NCI-H2196 treated with DMSO at 0.1 percent for 48 hours (cell line): Measurements from ENCODE around the gene PI4KB.
"Not testable (repeated sequence)": the region's sequence is repeated elsewhere in the genome, so short reads cannot be mapped to it uniquely, and the experiment has no call there.

Source experiments
- DNase-seq: peaks from one replicate; lab custom pipeline; 2025; ENCODE audit not compliant: unreplicated experiment; lab: John Stamatoyannopoulos, UW

The PI4KB gene

DNA sequence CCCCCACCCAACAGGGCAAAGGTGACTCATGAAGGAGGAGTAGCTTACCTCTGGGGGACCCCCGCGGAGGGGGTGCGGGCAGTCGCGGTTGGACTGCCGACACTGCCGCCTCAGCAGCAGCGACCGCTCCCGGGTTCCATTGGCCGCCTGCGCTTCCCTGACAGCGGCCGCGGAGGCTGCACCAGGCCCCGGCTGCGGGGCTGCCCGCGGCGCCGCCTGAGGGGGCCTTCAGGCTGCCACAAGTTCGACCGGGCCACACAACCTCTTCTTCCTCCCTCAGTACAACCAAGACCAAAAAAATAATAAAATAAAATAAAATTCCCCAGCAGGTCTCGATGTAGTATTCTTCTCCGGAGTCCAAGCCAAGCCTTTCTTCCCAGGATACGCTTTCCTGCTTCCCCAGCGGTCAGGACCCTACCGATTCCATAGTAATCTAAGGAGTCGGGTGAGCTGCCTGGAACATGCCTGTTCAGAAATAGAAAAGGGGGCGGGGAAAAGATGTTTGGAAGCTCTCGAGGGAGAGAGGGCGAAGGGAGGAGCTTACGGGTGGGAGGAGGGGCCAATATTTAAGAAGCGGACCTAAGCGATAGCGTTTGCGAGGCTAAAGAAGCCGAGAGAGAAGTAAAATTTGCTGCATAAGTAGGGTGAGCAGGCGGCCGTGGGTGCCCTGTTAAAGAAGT is at the start of gene PI4KB:
PI4KB (minus strand) TSS at position 194 of the 680 bp plus-strand sequence. CDS start 10,935 bp downstream, outside the sequence.
- peak; percentile 94 for DNase-seq

DNA sequence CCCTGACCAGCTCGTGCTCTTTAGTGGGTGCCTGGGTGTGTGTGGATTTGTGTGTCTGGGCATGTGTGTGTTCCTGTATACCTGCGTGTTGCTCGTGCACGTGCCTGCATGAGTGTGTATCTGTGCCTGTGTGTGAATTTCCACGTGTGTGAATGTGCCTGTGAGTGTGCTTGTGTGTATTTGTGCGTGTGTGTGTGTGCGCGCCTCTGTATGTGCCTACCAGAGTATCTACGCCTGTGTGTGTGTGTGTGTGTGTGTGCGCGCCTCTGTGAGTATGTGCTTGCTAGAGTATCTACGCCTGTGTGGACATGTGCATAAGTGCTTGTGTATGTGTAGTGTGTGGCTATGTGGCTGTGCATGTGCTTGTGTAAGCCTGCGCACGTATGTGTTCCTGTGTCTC is 46.0 kb upstream of the PI4KB start:
- DNase-seq, result no peak

DNA sequence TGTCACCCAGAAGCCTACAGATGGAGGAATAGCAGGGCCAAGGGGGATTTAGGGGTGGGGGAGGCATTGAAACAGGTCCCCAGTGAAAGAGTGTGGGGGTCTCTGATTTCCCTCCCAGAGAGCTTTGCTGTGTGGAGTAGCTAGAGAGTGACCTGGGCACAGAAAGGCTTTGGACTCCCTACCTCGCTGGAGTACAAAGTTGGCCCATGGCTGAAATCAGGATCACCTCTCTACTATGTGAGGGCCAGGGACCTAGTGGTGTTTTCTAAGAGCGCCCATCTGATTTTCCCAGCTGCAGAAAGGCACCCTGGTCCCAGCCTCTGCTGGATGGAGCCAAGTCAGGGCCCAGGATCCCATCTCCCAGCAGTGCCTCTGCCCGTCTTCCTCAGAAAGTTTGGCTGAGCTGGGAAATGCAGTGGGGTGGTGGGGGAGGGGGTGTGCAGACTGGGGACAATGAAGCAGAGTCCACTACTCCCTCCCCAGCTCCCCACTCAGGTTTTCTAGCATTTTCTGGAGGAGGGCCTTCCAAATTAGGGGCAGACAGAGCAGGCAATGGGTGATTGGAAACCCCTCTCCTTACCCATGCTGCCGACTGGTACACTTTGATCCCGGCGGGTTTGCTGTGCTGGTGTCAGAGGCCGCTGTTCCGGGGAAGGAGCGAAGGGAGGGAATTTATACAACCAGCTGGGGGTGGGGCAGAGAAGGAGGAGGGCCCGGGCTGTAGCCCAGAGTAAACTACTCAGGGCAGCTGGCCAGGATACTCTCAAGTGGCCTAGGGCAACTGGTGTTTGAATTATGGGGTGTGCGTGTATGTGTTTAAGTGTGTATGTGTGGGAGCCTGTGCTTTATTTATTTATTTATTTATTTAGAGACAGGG is 45.1 kb upstream of the PI4KB start, which contains the start of gene SELENBP1:
SELENBP1 (minus strand) TSS at position 648 of the 877 bp plus-strand sequence; CDS start at position 584, 64 bp downstream.
- peak; percentile 89 for DNase-seq

DNA sequence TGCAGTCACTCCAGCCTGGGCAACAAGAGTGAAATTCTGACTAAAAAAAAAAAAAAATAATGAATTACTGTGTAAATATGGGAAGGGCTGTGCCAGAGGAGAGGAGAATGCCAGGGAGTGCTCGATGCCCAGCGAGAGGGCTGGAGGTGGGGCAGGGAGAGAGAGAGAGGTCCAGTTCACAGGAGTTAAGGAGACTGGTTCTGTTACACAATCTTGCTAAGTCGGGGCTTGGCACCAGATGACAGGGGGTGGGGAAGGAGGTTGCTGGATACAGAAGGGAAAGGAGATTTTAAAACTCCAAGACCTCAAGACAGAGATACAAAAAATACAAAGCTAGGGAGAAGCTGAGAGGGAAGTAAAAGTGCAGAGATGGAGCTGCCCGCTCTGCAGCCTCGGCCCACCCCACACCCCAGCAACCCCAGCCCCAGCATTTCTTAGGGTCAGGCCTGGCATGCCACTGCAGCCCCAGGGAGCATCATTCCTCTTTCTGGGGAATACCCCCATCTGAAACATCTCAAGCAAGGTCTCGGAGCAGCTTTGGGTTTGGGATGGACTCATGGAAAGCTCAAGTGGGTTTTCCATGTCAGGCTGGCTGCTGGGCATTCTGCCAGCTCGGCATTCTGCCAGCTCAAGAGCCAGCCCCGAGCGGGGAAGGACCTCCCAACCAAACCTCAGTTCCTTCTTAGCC is 44.3 kb upstream of the PI4KB start:
- peak; percentile 60 for DNase-seq

DNA sequence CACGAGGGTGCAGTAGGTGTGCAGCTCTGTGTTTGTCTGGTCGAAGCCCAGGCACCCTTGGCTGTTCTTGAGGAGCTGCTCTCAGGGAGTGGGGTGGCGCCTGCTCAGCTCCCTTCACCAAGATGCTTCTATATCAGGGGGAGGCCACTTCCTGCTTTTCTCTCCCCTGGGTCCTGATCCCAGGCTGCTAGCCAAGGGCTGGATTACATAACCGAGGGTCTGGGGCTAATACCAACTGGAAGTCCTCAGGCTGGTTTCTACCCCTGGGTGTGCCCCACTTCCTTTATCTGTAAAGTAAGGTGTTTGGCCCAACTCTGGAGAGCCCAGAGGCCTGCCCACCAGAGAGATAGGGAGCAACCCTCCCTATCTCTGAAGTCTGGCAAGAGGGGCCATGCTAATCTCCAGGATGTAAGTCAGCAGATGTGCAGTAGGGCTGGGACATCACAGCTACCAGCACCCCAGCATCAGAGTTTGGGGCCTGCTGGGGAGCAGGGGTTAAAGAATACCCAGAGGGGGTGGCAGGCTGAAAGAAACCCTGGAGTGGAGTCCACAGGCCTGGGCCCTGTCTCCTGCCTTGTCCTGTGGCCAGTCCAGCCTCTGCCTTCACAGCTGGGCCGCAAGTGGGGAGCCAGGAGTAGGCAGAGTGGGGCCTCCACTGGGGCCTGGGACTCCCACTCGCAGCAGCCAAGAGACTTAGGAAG is 43.1 kb upstream of the PI4KB start:
- DNase-seq, result no peak

DNA sequence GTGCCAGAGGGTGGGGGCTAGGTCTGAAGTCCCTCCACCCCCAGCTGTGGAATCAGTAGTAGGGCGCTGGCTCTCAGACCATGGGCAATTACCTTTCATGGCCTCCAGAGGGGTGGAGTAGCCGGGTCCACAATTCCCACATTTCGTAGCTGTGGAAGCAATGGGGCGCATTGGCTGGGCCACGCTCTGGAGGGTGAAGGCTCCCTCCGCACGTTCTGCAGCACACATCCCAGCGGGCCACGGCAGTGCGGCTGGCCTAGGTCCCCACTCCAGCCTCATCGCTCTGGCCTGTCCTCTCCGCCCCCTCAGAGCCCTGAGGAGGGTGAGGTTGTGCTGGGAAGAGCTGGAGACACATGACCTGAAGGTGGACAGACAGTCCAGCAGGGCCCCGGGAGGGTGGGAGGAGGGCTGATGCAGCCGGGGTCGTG is 42.4 kb upstream of the PI4KB start:
- no peak for DNase-seq

DNA sequence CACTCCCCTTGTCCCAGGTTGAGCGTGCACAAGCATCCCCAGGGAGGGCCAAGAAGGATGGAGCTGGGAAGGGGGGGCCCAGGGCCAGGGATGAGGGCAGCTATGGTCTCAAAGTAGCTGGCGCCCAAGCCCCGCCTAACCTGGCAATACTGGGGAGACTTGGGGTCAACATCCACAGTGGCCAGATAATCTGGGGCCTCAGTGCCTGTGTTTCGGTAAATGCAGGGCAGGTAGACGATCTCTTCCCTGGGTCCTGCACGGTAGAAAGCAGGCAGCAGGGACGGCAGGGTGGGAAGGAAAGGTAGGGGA is 42.0 kb upstream of the PI4KB start:
- DNase-seq, result no peak

DNA sequence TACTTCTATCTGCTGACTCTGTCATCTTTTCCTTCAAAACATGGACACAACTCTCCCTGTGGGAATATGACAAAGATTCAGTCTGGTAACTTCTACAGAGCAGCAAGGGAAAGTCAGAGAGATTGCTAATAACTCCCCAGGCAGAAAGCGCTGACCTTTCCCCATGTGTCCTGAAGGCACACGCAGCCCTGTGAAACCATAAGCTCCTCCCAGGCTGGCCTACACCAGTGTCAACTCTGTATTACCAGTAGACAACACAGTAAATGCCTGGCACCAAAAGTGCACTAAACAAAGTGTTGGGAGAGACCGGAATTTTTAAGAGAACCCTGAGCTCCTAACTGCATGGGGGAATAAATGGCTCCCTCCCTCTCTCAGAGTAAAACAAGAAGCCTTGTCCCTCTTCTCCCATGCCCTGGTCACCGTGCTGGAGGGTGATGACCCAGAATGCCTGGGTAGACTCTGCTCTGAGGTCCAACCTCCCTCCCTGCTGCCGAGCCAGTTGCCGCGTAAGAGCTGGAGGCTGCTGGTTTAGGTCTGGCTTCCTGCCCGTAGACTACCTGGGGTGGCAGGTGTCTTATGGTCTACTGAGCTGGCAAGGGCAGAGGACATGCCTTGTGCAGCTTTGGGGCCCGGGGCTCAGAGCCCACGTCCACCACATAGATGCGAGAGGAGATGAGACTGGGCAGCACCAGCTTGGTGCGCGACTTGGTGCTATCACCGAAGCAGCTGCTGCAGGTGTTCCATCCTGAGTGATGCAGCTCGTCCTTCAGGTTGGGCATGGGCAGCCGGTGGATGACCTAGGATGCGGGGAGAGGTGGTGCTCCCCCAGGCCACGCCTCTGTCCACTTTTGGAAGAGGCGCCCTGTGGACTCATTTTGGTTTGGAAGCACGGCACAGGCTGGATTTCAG is 41.4 kb upstream of the PI4KB start:
- DNase-seq, result peak; percentile 66

DNA sequence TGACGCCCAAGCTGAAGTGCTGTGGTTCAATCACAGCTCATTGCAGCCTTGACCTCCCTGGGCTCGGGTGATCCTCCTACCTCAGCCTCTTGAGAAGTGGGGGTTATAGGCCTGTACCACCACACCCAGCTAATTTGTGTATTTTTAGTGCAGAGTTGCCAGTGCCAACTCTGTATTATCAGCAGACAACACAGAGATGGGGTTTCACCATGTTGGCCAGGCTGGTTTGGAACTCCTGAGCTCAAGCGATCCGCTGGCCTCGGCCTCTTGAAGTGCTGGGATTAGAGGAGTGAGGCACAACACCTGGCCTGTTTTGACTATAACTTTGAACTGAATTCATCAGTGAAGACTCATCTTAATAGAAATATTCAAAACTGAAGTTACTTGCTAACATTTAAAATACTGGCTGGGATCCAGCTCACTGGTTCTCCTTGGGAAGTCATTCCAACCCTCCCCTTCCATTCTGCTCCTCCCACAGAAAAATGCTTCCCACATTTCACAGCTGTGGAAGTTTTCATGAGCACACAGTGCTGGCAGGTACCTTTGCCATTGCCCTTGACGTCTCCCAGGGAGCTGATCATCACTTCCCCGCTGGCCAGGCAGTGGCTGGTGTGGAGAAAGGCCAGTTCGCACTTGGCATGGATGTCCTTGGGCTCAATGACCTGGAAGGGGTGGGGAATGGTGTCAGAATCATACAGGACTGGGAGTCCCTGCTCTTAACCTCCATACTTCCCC is 40.6 kb upstream of the PI4KB start:
- no peak for DNase-seq

DNA sequence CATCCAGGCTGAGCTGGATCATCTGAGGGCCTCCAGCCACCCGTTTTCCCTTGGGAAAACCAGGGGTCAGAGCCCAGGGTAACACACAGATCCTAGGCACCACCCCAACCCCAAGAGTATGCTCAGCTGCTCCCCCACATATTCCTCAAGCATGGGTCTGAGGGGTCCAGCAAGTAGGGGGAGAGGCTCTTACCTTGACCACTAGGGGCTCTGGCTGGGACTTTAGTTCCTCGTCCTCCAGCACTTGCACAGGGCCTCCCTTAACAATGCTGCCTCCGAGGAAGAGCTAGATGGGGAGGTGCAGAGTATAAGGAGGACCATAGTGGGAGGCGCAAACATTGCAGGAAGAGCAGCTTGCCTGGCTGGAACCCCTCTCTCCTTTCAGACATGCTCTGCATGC is 37.8 kb upstream of the PI4KB start:
- no peak for DNase-seq

DNA sequence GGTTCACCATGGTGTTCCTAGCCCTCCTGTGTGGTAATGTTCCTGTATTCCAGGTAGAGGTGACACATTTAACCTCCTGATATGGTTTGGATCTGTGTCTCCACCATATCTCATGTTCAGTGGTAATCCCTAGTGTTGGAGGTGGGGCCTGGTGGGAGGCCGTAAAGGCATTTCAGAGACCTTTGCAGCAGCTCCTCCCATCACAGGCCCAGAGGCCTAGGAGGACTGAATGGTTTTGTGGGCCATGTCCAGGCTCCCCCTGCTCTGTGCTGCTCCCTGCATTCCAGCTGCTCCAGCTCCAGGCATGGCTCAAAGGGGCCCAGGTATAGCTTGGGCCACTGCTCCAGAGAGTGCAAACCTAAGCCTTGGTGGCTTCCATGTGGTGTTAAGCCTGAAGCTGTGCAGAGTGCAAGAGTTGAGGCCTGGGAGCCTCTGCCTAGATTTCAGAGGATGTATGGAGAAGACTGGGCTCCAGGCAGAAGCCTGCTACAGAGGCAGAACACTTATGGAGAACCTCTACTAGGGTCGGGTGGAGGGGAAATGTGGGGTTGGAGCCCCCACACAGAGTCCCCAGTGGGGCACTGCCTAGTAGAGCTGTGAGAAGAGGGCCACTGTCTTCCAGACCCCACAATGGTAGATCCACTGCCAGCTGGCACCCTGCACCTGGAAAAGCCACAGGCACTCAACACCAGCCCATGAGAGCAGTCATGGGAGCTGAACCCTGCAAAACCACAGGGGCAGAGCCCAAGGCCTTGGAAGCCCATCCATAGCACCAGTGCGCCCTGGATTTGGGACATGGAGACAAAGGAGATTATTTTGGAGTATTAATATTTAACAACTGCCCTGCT is 35.3 kb upstream of the PI4KB start:
- DNase-seq, result no peak

DNA sequence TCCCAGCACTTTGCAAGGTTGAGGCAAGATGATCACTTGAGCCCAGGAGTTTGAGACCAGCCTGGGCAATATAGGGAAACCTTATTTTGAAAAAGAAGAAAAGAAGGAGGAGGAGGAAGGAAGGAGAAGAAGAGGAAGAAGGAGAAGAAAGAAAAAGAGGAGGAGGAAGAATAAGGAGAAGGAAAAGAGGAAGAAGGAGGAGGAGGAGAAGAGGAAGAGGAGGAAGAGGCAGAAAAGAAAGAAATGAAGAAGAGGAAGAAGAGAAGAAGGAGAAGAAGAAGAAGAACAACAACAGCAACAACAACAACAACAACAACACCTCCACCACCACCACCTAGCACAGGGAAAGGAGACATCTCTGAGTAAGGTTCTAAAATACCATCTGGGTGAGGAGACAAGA is 34.7 kb upstream of the PI4KB start:
- DNase-seq, result no peak

DNA sequence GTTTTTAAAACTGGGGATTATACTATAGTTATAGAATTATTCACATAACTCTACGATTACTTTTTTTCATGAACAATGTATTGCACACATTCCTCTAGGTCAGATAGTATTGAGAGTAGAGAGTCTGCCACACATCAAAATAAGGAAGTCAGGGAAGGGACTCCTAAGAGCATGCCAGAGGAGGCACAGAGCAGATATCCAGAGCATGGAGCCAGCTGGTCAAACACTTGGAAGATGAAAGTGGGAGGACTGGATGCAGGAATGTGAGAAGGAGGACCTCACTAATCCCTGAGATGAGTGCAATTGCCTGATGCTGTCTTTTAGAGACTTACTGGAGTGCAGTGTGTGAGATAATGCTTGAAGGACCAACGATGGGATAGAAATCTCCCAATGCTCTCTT is 29.5 kb upstream of the PI4KB start:
- DNase-seq, result no peak

DNA sequence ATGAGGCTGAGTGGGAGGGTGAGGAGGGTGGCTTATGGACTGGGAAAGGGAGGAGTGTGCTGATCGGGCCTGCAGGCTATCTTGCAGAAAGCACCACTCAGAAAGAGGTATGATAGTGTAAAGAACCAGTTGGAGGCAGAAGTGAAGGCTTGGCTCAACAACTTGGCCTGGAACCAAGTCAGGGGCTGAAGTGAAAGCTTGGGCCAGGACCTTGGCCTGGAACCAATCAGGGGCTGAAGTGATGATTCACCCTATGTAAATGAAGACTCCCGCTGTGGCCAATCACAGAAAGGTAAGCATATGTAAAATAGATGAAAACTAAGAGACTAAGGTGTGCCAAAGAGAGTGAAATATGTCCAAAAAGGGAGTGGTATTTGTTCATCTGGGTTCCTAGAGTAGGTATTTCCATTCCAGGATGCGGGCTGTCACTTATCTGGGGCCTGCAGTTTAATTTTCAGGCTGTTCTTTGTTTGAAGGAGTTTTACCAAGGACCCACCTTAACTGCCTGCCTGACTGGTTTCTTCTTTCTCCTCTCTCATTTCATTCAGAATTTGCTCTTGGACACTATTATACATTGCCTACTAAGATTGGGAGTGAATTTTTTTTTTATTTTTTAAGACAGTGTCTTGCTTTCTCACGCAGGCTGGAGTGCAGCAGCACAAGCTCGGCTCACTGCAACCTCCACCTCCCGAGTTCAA is 25.0 kb upstream of the PI4KB start:
- DNase-seq, result peak; percentile 23

DNA sequence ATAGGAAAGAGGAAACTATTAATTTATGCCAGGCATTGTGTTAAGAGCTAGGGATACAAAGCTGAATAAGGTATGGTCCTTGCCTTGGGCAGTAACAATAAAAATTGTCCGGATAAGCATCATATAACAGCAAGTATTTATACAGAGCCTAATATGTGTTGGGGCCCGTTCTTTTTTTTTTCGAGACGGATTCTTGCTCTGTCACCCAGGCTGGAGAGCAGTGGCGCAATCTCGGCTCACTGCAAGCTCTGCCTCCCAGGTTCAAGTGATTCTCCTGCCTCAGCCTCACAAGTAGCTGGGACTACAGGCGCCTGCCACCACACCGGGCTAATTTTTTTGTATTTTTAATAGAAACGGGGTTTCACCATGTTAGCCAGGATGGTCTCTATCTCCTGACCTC is 23.1 kb upstream of the PI4KB start:
- DNase-seq, result not testable (repeated sequence)

DNA sequence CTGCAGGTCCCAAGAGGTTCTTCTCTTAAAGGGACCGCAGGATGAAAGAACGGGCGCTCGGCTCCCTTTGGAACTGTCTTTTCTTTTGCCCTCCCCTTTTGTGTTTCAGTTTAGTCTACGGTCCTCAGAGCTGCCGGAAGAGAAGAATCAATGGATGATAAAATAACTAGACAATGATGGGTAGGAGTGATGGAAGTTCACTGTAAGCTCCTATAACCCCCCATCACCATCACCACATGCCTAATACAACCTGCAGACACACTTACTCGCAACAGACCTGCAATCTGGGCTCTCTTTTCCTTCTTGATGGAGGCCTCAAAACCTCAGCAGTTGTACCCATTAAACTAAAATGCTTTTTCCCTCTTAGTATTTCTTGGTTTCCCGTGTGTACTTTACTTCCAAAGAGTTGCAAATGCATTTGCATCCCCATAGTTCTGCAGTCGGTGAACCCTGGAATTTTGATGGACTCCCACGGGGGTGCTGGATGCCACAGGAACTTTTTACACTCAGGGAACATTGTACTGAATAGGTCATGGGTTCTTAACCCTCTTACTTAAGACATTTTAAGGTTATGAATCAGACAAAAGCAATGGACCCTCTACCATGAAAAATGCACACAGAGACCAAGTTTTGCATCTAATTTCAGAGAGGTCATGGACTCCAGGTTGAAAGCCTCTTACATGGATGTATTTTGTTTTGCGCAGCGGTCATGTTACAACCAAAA is 20.5 kb upstream of the PI4KB start:
- no peak for DNase-seq

DNA sequence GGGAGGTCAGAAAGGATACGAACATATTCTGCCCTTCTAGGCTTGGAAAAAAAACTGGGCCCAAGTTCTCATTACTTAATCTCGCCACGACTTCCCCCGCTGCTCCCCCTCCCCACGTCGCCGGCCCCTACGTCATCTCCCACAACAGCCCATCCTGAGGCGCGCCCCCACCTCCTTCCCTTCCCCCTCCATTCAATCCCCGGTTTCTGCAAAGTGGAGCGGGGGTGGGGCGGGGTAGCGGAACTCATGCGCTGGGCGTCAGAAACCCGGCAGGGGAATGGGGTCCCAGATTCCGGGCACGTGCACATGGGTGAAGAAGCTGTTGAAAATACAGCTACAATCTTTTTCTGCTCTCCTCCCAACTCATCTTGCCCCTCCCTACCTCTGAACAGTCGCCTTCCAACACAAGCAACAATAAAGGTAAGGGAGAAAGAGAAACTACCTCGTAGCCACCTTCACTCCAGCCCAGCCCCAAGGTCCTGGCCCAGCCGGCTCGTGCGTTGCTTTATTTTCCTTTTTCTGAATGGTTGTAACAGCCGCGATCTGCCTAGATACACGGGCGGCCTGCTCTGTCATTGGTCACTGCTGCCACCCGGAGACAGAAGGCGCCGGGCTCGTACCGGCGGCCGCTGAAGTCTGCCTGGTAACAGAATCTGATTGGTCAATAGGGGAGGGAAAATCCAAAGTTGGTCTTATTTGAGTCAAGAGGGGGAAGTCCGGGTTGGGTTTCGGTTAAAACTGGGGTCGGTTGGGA is 19.7 kb upstream of the PI4KB start, which contains the start of gene RFX5:
RFX5 (minus strand) TSS at position 484 of the 754 bp plus-strand sequence. CDS start 932 bp downstream, outside the sequence.
- DNase-seq, result peak; percentile 97
